ENCODE results near the gene SOX21. TPM values are rescaled to one million over a fixed set of nuclear protein-coding genes. Genes with fewer than 3 reads are reported as not detected.

Gene SOX21
- total RNA-seq, 1 experiment from 2014 or later = 11.4 TPM

DNA sequence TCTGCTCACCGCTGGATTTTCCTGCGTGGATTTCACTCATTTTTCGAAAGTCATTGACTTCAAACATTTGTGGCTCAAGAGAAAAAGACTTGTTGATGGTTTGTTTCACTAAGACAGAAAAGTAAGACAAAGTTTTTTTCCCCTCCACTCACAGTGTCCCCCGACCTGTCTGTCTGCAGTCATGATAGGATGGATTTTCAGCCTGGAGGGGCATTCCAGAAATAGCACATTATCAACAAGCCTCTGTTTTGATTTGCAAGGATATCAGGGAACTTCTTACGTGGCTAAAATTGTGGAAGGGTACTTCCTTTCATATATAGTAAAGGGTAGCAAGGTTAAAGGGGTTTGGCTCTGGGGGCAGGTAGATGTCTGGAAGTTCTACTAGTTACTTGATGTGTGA lies 11.8 kb downstream of the SOX21 start:
- ATAC-seq = no peak
- CTCF ChIA-PET = no interaction called here
- DNase-seq (ENCODE audit: low spot score) = no peak
- Mint-ChIP-seq H3K4me1 (peaks cover 31% of the 10 kb centered on the region), H3K27ac (no peak overlapping the region), H3K9me3 (no peaks in the 10 kb centered on the region), H3K4me3 (no peak overlapping the region), H3K36me3 (no peaks in the 10 kb centered on the region), H3K27me3 (ENCODE audit: low read depth) (peaks cover 81% of the 10 kb centered on the region)
- POLR2A ChIA-PET = no interaction called here
- no peak for TF ChIP-seq GTF2I (CRISPR knock-in tag; conservative IDR thresholded peaks at IDR 0.05)
- TF ChIP-seq CBFB (CRISPR knock-in tag; IDR thresholded peaks at IDR 0.05; ENCODE audit: low read depth) = no peak
- no peak for TF ChIP-seq HMGA2 (CRISPR knock-in tag; IDR thresholded peaks at IDR 0.05)
- no peak for TF ChIP-seq SP1 (CRISPR knock-in tag; conservative IDR thresholded peaks at IDR 0.05)
- TF ChIP-seq NFATC4 (CRISPR knock-in tag; IDR thresholded peaks at IDR 0.05) = no peak

DNA sequence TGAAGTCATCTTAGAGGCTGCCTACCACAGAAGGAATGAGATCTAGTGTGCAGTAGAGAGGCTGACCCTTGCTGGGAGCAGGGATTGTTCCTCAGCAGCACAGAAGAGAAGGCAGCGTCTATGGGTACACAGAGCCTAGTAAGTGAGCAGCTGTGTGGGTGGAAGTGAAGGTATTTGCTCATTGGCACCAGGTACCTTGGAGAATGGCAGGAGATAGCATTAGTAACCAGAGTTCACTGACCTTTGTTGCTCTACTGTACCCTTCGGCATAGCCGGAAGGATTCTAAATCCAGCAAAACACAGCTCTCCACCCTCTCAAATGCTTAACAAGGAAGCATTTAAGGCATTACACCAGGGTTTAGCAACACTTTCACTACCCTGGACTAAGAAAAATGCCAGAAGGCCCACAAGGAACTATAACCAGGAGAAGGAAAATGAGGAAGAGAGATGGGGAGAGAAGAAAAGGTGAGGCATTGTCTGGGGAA lies 12.3 kb downstream of the SOX21 start:
- ChIA-PET CTCF (interaction anchor here (1.0 kb wide), 1 partner anchor 41 kb away, joined by 3 read pairs; no protein-coding TSS in a partner anchor), POLR2A (no interaction called here)
- DNase-seq (ENCODE audit: low spot score) (no peak), ATAC-seq (no peak)
- H3K9me3 Mint-ChIP-seq = no peaks in the 10 kb centered on the region
- H3K4me3 Mint-ChIP-seq = no peak overlapping the region
- H3K27me3 Mint-ChIP-seq (ENCODE audit: low read depth) = peaks cover 76% of the 10 kb centered on the region
- no peak overlapping the region for H3K27ac Mint-ChIP-seq
- TF ChIP-seq MXD4 (CRISPR knock-in tag; IDR thresholded peaks at IDR 0.05; ENCODE audit: borderline replicate concordance) = no peak
- TF ChIP-seq, protein P1, sequence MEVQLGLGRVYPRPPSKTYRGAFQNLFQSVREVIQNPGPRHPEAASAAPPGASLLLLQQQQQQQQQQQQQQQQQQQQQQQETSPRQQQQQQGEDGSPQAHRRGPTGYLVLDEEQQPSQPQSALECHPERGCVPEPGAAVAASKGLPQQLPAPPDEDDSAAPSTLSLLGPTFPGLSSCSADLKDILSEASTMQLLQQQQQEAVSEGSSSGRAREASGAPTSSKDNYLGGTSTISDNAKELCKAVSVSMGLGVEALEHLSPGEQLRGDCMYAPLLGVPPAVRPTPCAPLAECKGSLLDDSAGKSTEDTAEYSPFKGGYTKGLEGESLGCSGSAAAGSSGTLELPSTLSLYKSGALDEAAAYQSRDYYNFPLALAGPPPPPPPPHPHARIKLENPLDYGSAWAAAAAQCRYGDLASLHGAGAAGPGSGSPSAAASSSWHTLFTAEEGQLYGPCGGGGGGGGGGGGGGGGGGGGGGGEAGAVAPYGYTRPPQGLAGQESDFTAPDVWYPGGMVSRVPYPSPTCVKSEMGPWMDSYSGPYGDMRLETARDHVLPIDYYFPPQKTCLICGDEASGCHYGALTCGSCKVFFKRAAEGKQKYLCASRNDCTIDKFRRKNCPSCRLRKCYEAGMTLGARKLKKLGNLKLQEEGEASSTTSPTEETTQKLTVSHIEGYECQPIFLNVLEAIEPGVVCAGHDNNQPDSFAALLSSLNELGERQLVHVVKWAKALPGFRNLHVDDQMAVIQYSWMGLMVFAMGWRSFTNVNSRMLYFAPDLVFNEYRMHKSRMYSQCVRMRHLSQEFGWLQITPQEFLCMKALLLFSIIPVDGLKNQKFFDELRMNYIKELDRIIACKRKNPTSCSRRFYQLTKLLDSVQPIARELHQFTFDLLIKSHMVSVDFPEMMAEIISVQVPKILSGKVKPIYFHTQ (CRISPR knock-in tag; IDR thresholded peaks at IDR 0.05) = no peak
- TF ChIP-seq, protein P2, sequence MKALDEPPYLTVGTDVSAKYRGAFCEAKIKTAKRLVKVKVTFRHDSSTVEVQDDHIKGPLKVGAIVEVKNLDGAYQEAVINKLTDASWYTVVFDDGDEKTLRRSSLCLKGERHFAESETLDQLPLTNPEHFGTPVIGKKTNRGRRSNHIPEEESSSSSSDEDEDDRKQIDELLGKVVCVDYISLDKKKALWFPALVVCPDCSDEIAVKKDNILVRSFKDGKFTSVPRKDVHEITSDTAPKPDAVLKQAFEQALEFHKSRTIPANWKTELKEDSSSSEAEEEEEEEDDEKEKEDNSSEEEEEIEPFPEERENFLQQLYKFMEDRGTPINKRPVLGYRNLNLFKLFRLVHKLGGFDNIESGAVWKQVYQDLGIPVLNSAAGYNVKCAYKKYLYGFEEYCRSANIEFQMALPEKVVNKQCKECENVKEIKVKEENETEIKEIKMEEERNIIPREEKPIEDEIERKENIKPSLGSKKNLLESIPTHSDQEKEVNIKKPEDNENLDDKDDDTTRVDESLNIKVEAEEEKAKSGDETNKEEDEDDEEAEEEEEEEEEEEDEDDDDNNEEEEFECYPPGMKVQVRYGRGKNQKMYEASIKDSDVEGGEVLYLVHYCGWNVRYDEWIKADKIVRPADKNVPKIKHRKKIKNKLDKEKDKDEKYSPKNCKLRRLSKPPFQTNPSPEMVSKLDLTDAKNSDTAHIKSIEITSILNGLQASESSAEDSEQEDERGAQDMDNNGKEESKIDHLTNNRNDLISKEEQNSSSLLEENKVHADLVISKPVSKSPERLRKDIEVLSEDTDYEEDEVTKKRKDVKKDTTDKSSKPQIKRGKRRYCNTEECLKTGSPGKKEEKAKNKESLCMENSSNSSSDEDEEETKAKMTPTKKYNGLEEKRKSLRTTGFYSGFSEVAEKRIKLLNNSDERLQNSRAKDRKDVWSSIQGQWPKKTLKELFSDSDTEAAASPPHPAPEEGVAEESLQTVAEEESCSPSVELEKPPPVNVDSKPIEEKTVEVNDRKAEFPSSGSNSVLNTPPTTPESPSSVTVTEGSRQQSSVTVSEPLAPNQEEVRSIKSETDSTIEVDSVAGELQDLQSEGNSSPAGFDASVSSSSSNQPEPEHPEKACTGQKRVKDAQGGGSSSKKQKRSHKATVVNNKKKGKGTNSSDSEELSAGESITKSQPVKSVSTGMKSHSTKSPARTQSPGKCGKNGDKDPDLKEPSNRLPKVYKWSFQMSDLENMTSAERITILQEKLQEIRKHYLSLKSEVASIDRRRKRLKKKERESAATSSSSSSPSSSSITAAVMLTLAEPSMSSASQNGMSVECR (CRISPR knock-in tag; IDR thresholded peaks at IDR 0.05; ENCODE audit: borderline replicate concordance) = no peak
- TF ChIP-seq ZNF396 (CRISPR knock-in tag; IDR thresholded peaks at IDR 0.05; ENCODE audit: borderline replicate concordance) = no peak
- no peak for TF ChIP-seq ELF4 (CRISPR knock-in tag; IDR thresholded peaks at IDR 0.05; ENCODE audit: low read depth)
- no peak for TF ChIP-seq ZNF423 (CRISPR knock-in tag; IDR thresholded peaks at IDR 0.05)
- no peak for TF ChIP-seq ZNF671 (CRISPR knock-in tag; IDR thresholded peaks at IDR 0.05)
- TF ChIP-seq, protein P3, sequence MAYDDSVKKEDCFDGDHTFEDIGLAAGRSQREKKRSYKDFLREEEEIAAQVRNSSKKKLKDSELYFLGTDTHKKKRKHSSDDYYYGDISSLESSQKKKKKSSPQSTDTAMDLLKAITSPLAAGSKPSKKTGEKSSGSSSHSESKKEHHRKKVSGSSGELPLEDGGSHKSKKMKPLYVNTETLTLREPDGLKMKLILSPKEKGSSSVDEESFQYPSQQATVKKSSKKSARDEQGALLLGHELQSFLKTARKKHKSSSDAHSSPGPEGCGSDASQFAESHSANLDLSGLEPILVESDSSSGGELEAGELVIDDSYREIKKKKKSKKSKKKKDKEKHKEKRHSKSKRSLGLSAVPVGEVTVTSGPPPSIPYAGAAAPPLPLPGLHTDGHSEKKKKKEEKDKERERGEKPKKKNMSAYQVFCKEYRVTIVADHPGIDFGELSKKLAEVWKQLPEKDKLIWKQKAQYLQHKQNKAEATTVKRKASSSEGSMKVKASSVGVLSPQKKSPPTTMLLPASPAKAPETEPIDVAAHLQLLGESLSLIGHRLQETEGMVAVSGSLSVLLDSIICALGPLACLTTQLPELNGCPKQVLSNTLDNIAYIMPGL (CRISPR knock-in tag; IDR thresholded peaks at IDR 0.05) = no peak
- no peak for TF ChIP-seq GRHL2 (CRISPR knock-in tag; IDR thresholded peaks at IDR 0.05; ENCODE audit: insufficient replicate concordance, severe bottlenecking)
- no peak for TF ChIP-seq TEAD4 (CRISPR knock-in tag; IDR thresholded peaks at IDR 0.05)
- TF ChIP-seq MYBL2 (CRISPR knock-in tag; IDR thresholded peaks at IDR 0.05) = no peak
- TF ChIP-seq RORB (CRISPR knock-in tag; IDR thresholded peaks at IDR 0.05) = no peak
- TF ChIP-seq SMAD4 (CRISPR knock-in tag; IDR thresholded peaks at IDR 0.05) = no peak
- TF ChIP-seq, protein P4, sequence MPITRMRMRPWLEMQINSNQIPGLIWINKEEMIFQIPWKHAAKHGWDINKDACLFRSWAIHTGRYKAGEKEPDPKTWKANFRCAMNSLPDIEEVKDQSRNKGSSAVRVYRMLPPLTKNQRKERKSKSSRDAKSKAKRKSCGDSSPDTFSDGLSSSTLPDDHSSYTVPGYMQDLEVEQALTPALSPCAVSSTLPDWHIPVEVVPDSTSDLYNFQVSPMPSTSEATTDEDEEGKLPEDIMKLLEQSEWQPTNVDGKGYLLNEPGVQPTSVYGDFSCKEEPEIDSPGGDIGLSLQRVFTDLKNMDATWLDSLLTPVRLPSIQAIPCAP (CRISPR knock-in tag; IDR thresholded peaks at IDR 0.05) = no peak
- H3K4me1 Mint-ChIP-seq = peaks cover 26% of the 10 kb centered on the region
- no peaks in the 10 kb centered on the region for H3K36me3 Mint-ChIP-seq

Measured in WTC11 (cell line).